GM21423 (cell line): Measurements from ENCODE around the gene PLA2G4E.

Experiments used
- ATAC-seq: cut with Tn5 transposase; IDR thresholded peaks from one replicate; pipeline ENCODE4 v1.9.1; 2021; ENCODE audit warnings: mild to moderate bottlenecking, moderate library complexity; ENCODE audit not compliant: unreplicated experiment

Gene PLA2G4E

GRCh38 chr15:42021593-42021992 lies 751 bp upstream of the PLA2G4E start:
- ATAC-seq: no peak

- ATAC-seq: no peak
Observed at GRCh38 chr15:42018306-42019224, 2.3 kb downstream of the PLA2G4E start.

DNA sequence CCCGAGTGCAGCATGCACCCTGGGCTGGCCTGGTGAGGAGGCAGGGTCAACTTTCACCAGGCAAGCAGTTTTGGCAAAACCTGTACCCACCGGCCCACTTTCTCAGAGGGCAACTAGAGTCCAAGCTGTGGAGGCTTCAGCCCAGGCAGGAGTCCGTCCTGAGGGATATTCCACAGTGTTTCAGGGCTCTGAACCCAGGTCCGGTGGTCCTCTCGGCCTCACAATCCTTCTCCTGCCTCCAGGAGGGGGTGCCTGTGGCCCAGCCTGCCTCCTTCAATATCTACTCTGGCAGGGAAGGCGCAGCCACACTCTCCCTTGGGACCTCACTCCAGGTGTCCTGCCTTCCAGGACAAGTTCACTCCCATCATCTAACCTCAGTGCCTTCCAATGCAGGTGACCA lies 3.9 kb downstream of the PLA2G4E start:
- ATAC-seq: no peak

DNA sequence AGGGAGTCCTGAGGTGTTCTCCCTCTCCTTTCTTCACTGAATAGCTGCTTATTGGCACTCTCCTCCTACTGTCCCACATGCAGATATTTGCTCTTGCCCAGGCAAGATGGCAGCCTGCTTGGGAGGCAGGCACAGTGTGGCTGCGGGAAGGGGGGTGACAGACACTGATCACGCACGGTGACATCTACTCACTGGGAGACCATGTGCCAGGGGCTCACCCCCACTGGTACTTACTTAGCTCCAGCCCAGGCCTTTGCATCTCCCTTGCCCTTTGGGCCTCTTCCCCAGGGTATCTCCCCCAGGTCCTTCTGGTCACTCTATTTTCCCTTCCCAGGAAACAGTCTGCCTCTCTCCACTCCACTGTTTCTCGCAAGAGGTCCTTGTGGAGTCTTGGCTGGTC lies 6.4 kb downstream of the PLA2G4E start:
- ATAC-seq: no peak

- no peak for ATAC-seq
Observed at GRCh38 chr15:42012928-42013482, 7.8 kb downstream of the PLA2G4E start.

- ATAC-seq: no peak
Observed at GRCh38 chr15:42012241-42012640, 8.6 kb downstream of the PLA2G4E start.

DNA sequence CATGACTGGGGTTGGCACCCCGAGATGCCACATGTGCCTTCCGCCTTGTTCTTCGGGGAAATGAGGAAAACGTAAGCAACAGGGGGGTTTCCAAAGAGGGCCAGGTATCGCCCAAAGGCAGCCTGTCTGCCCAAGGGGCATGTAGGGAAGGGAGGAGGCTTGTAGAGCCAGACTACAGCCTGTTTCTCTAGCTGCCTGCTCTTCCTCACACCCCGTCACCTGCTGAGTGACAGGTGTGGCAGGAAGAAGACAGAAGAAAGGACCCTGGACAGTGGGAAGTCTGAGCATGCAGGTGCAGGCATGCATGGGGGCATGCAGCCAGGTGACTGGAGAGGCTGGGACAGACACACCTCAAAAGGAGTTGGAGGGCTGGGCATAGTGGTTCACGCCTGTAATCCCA lies 9.8 kb downstream of the PLA2G4E start:
- ATAC-seq: no peak

- ATAC-seq: peak; percentile 59
Observed at GRCh38 chr15:42010434-42010833, 10.4 kb downstream of the PLA2G4E start.

DNA sequence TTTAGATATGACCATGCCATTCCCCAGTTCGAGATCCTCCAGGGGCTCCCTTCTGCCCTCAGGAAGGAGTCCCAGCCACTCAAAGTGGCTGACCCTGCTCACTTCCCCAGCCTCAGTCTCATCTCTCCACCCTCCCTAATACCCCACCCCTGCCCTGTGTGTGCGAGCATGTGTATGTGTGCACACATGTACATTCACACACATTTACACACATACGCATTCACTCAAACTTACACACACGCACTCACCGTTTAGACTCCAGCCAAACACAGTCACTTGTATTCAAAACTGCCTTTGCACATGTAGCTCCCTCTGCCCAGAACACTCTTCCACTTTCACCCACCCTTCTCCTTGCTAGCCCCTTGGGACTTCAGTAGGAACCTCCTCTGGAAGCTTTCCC lies 11.4 kb downstream of the PLA2G4E start:
- ATAC-seq: no peak

- no peak for ATAC-seq
Observed at GRCh38 chr15:42009022-42009421, 11.8 kb downstream of the PLA2G4E start.

- ATAC-seq: no peak
Observed at GRCh38 chr15:42007386-42007785, 13.5 kb downstream of the PLA2G4E start.

DNA sequence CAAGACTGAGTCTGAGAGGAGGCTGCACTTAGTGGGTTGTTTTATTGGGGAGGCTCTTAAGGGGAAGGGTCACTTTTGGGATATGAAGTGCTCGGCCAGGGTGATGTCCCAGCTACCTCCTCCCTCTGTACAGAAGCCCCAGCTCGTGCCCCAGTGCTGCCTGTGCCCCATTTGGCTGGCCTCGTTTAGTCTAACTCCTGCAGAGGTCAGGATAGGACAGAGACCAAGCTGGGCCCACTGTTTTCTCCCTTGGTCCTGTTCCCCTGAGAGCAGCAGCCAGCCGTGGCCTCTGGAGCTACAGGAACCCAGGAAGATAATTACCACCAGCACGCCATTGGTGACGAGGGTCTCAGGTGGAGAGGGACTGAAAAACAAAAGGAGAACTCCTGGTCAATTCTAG lies 18.5 kb downstream of the PLA2G4E start:
- no peak for ATAC-seq

DNA sequence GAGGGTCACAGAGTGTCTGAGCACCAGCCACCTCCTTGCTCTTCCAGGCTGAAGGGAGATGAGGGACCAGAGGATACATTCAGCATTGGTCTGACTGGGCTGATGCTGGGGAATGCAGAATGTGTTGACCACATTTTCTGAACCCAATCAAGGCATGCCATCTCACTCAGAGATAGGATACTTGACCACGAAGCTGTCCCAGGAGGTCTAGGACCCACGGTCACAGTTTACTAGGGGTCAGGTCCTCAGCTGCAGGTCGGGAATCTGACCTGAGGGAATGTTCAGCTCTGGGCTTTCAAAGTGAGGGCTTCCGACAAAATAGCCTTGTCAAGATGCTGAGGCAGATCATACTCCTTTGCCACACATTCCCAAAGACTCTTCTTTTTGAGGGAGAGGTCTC lies 19.6 kb downstream of the PLA2G4E start:
- no peak for ATAC-seq

GRCh38 chr15:41999290-42000285 lies 21.3 kb downstream of the PLA2G4E start:
- ATAC-seq: no peak

DNA sequence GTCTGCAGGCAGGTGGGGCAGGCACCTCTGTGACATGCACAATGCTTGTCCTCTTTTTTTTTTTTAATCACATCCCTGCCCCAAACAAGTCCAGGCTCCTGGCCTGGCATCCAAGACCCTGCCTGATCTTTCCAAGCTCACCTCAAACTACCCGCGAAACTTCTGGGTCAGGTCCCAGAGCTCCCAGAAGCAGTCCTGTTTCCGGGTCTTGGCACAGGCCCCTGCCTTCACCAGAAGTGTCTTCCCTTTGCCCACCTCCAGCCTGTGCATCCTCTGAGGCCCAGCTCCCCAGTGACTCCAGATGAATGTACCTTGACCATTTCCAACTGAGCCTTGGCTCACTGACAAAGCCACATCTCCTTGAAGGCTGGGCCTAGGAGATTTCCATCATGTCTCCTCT lies 23.0 kb downstream of the PLA2G4E start:
- no peak for ATAC-seq

DNA sequence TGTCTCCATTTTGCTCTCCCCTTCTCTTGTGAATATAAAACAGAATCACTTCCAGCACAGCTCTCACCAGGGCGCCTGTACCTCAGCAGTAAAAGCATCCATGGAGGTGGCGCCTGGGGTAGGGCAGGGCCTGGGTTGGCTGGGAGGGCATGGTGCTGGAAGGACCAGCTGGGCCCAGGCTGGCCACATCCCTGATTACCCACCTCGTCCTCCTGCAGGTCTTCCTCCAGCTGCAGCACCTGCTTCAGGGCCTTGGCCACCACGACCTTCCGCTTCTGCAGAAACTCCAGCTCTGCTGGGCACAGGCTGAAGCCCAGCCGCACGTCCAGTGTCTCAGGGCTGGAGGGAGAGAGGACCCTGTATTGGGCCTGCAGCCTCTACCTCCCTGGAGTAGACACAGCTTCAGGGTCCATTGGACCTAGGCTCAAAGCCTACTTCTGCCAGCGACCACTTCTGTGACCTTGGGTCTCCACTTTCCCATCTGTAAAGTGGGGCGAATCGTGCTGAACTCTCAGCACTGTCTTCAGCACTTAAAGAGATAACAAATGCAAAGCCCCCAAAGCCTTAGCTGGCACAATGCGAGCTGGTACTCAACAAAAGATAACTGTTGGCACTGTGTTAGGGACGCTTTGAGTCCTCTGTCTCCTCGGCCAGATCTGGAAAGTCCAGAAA lies 23.8 kb downstream of the PLA2G4E start:
- ATAC-seq: no peak

DNA sequence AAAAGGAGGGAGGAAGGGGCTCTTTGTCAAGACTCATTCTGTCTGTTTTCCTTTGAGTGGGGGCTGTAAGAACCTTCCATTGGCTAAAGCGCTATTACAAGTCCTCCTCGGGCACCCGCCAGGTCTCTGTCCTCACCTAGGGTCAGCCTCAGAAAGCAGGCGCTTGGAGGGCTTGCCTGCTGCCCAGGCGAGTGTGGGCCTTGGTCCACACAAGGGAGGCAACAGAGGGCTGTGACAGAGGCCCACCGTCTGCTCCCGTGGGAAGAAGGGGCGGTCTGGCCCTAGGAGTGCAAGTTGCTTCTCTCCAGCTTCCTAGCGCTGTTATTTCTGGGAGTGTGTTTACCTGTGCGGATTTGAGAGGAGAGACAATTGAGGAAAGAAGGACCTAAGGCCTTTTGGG lies 24.5 kb downstream of the PLA2G4E start:
- ATAC-seq: no peak

GRCh38 chr15:41995476-41995855 lies 25.4 kb downstream of the PLA2G4E start:
- no peak for ATAC-seq

DNA sequence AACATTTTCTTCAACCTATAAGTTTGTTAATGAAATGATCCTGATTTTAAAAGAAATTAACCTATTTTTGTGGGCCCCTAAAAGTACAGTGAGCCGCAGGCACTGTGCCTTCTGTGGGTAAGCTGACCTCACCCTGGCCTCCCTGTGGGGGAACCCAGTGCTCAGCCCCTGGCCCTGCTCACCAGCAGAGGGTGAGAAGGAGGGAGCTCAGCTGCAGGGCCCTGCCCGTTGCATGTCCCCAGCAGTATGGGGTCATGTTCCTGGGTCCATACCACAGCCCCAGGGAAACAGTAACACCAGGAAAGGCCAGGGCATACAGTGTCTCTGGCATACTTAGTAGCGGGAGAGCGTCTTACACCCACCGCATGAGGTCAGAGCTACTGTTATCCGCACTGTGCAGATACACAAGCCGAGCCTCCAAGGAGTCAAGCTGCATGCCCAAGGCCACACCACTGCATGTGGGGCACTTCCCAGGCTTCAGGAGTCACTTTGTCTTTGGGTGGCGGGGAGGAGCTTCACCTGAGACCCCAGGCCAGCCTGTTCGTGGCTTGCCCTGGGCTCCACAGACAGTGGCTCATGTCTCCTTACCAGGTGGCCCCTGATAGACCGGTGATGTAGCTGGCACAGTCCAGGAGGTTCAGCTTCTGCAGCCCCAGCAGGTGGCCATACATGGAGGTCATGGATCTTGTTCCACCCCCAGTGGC lies 25.9 kb downstream of the PLA2G4E start:
- ATAC-seq: no peak

- no peak for ATAC-seq
Observed at GRCh38 chr15:41994171-41994650, 26.6 kb downstream of the PLA2G4E start.
